HL-60/S4 treated with phorbol 12-myristate 13-acetate at 8.2 ng/mL for 4 days and 3 days (cell line): Measurements from ENCODE around the gene COX6A2.

ENCODE experiments used
- in situ Hi-C: fragments of 300-500 bp; cut with MboI; formaldehyde crosslinking; loops from 2 replicates; pipeline ENCODE4 v1.15.0; 2022; ENCODE audit warnings: low sequenced_read_pairs

COX6A2 gene

GRCh38 chr16:31382485-31383161 is 45.5 kb downstream of the COX6A2 start:
- in situ Hi-C loops: no loop called here

GRCh38 chr16:31380201-31380600 is 48.0 kb downstream of the COX6A2 start:
- in situ Hi-C loops: no loop called here
